HG03354 (cell line): ENCODE measurements around the gene KIZ.
"Not testable (repeated sequence)": the region's sequence is repeated elsewhere in the genome, so short reads cannot be mapped to it uniquely, and the experiment has no call there.

Source experiments
- ATAC-seq: cut with Tn5 transposase; IDR thresholded peaks from one replicate; pipeline ENCODE4 v1.9.1; 2021; ENCODE audit warnings: mild to moderate bottlenecking; ENCODE audit not compliant: unreplicated experiment, poor library complexity, severe bottlenecking

The KIZ gene

GRCh38 chr20:21241406-21241805, 115.5 kb downstream of the KIZ start:
- ATAC-seq = no peak

GRCh38 chr20:21243811-21244210, 117.9 kb downstream of the KIZ start:
- no peak for ATAC-seq

- no peak for ATAC-seq
These were observed 118.9 kb downstream of the KIZ start for GRCh38 chr20:21244808-21245207.

- no peak for ATAC-seq
These were observed 120.3 kb downstream of the KIZ start for GRCh38 chr20:21246161-21246560.

- ATAC-seq = not testable (repeated sequence)
These were observed 121.8 kb downstream of the KIZ start for GRCh38 chr20:21247603-21248095.

- ATAC-seq = no peak
These were observed 125.4 kb downstream of the KIZ start for GRCh38 chr20:21251278-21251677.

GRCh38 chr20:21257192-21257591, 131.3 kb downstream of the KIZ start:
- no peak for ATAC-seq

- ATAC-seq = no peak
These were observed 132.5 kb downstream of the KIZ start for GRCh38 chr20:21258411-21258810.

- ATAC-seq = no peak
These were observed 133.5 kb downstream of the KIZ start for GRCh38 chr20:21259346-21259745.

GRCh38 chr20:21262812-21263211, 136.9 kb downstream of the KIZ start:
- no peak for ATAC-seq

GRCh38 chr20:21265261-21266190, 139.6 kb downstream of the KIZ start:
- no peak for ATAC-seq

- ATAC-seq = no peak
These were observed 140.3 kb downstream of the KIZ start for GRCh38 chr20:21266191-21266536.

GRCh38 chr20:21269772-21270171, 143.9 kb downstream of the KIZ start:
- ATAC-seq = no peak

GRCh38 chr20:21270806-21271205, 144.9 kb downstream of the KIZ start:
- no peak for ATAC-seq

- ATAC-seq = no peak
These were observed 146.4 kb downstream of the KIZ start for GRCh38 chr20:21272279-21272678.

- no peak for ATAC-seq
These were observed 146.8 kb downstream of the KIZ start for GRCh38 chr20:21272679-21273078.

GRCh38 chr20:21273755-21274386, 148.0 kb downstream of the KIZ start:
- ATAC-seq = no peak

- ATAC-seq = no peak
These were observed 152.9 kb downstream of the KIZ start for GRCh38 chr20:21278829-21279228.

GRCh38 chr20:21279706-21280521, 154.0 kb downstream of the KIZ start:
- no peak for ATAC-seq

GRCh38 chr20:21280522-21281016, 154.7 kb downstream of the KIZ start:
- ATAC-seq = no peak
